ENCODE data around the gene PPP3CA. TPM values are rescaled to one million over a fixed set of nuclear protein-coding genes. Genes with fewer than 3 reads are reported as not detected.

Gene PPP3CA
- total RNA-seq, 1 experiment from 2014 or later: 33.8 TPM

- Mint-ChIP-seq H3K27ac (ENCODE audit: unreplicated experiment) (no peak overlapping the region), H3K4me1 (ENCODE audit: low read depth, unreplicated experiment) (peaks cover 10% of the 10 kb centered on the region), H3K36me3 (ENCODE audit: insufficient read depth, unreplicated experiment) (no peaks in the 10 kb centered on the region), H3K4me3 (ENCODE audit: unreplicated experiment) (no peak overlapping the region), H3K9me3 (ENCODE audit: unreplicated experiment) (no peaks in the 10 kb centered on the region), H3K27me3 (ENCODE audit: insufficient read depth, unreplicated experiment) (no peaks in the 10 kb centered on the region)
- ChIA-PET POLR2A (no interaction called here), CTCF (no interaction called here)
- DNase-seq: no peak
- Histone ChIP-seq H3K27me3 (replicated peaks; ENCODE audit: control insufficient read depth, insufficient read depth, low read length) (no peaks in the 10 kb centered on the region), H3K4me3 (ENCODE audit: low read depth, low read length) (no peak overlapping the region), H3K36me3 (ENCODE audit: control insufficient read depth, insufficient read depth, low read length) (no peaks in the 10 kb centered on the region), H3K4me1 (peaks cover 21% of the 10 kb centered on the region), H3K9me3 (no peaks in the 10 kb centered on the region)
- BruUV-seq (replicated peaks): no TSS peak
- intact Hi-C loops (cut with micrococcal nuclease; ENCODE audit: unreplicated experiment): no loop called here
- no peak for TF ChIP-seq CTCF (IDR thresholded peaks at IDR 0.05; ENCODE audit: insufficient read depth in 1 of 2, low read depth in 1 of 2, low read length in 1 of 2, severe bottlenecking in 1 of 2, unreplicated experiment in 1 of 2)
These were observed 146.8 kb downstream of the PPP3CA start for GRCh38 chr4:101200561-101200960.

GRCh38 chr4:101199507-101200285, 147.6 kb downstream of the PPP3CA start:
- no peak for TF ChIP-seq CTCF (IDR thresholded peaks at IDR 0.05; ENCODE audit: insufficient read depth in 1 of 2, low read depth in 1 of 2, low read length in 1 of 2, severe bottlenecking in 1 of 2, unreplicated experiment in 1 of 2)
- H3K4me3 Mint-ChIP-seq (ENCODE audit: unreplicated experiment): no peak overlapping the region
- Histone ChIP-seq H3K9me3 (no peaks in the 10 kb centered on the region), H3K27me3 (replicated peaks; ENCODE audit: control insufficient read depth, insufficient read depth, low read length) (no peaks in the 10 kb centered on the region), H3K36me3 (ENCODE audit: control insufficient read depth, insufficient read depth, low read length) (no peaks in the 10 kb centered on the region), H3K4me1 (peaks cover 21% of the 10 kb centered on the region), H3K4me3 (ENCODE audit: low read depth, low read length) (no peak overlapping the region)
- peaks cover 10% of the 10 kb centered on the region for H3K4me1 Mint-ChIP-seq (ENCODE audit: low read depth, unreplicated experiment)
- no peaks in the 10 kb centered on the region for H3K9me3 Mint-ChIP-seq (ENCODE audit: unreplicated experiment)
- no peaks in the 10 kb centered on the region for H3K36me3 Mint-ChIP-seq (ENCODE audit: insufficient read depth, unreplicated experiment)
- DNase-seq: no peak
- no peaks in the 10 kb centered on the region for H3K27me3 Mint-ChIP-seq (ENCODE audit: insufficient read depth, unreplicated experiment)
- no peak overlapping the region for H3K27ac Mint-ChIP-seq (ENCODE audit: unreplicated experiment)
- intact Hi-C loops (cut with micrococcal nuclease; ENCODE audit: unreplicated experiment): no loop called here
- ChIA-PET CTCF (no interaction called here), POLR2A (no interaction called here)
- BruUV-seq (replicated peaks): no TSS peak

GRCh38 chr4:101198682-101199339, 148.5 kb downstream of the PPP3CA start:
- Mint-ChIP-seq H3K27ac (ENCODE audit: unreplicated experiment) (no peak overlapping the region), H3K4me1 (ENCODE audit: low read depth, unreplicated experiment) (peaks cover 10% of the 10 kb centered on the region), H3K36me3 (ENCODE audit: insufficient read depth, unreplicated experiment) (no peaks in the 10 kb centered on the region), H3K9me3 (ENCODE audit: unreplicated experiment) (no peaks in the 10 kb centered on the region), H3K27me3 (ENCODE audit: insufficient read depth, unreplicated experiment) (no peaks in the 10 kb centered on the region), H3K4me3 (ENCODE audit: unreplicated experiment) (no peak overlapping the region)
- POLR2A ChIA-PET: no interaction called here
- no peaks in the 10 kb centered on the region for H3K27me3 ChIP-seq (replicated peaks; ENCODE audit: control insufficient read depth, insufficient read depth, low read length)
- no peaks in the 10 kb centered on the region for H3K36me3 ChIP-seq (ENCODE audit: control insufficient read depth, insufficient read depth, low read length)
- peaks cover 21% of the 10 kb centered on the region for H3K4me1 ChIP-seq
- no peak for TF ChIP-seq CTCF (IDR thresholded peaks at IDR 0.05; ENCODE audit: insufficient read depth in 1 of 2, low read depth in 1 of 2, low read length in 1 of 2, severe bottlenecking in 1 of 2, unreplicated experiment in 1 of 2)
- no peaks in the 10 kb centered on the region for H3K9me3 ChIP-seq
- no TSS peak for BruUV-seq (replicated peaks)
- no peak for DNase-seq
- H3K4me3 ChIP-seq (ENCODE audit: low read depth, low read length): no peak overlapping the region
- CTCF ChIA-PET: no interaction called here
- intact Hi-C loops (cut with micrococcal nuclease; ENCODE audit: unreplicated experiment): no loop called here
